ENCODE results near the gene ADGRL4. TPM values are rescaled to one million over a fixed set of nuclear protein-coding genes. Genes with fewer than 3 reads are reported as not detected.

The ADGRL4 gene
- total RNA-seq, 1 experiment from 2014 or later, result 0.63 TPM

DNA sequence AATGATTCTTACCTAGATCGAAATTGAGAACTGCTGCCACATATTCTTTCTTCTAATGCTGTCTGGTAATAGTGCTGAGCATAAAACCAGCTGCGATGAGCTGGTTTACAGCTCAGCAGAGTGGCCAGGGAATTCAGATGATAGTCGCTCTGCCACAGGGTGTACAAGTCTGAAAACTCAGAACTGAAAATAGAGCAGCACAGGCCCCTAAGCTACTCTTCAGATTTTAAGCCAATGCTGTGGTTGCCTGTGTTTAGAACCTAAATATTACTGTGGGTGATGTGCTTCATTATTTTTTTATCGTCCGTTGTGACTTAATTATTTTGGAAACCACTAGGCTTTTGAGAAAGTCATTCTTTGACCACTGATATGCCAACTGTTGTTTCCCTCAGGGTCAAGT is 152.0 kb downstream of the ADGRL4 start:
- no peak overlapping the region for H3T11ph ChIP-seq (ENCODE audit: low read length)
- H3K56ac ChIP-seq (ENCODE audit: insufficient read length, low read depth, low read length), result no peak overlapping the region
- no peak overlapping the region for H4K8ac ChIP-seq (replicated peaks; ENCODE audit: insufficient read length, low read depth, low read length)
- H3K14ac ChIP-seq (ENCODE audit: insufficient read depth, low read length), result no peak overlapping the region
- H2BK120ac ChIP-seq (ENCODE audit: low read depth, low read length, poor library complexity, severe bottlenecking), result no peak overlapping the region
- Mint-ChIP-seq H3K27ac (no peak overlapping the region), H3K4me3 (no peak overlapping the region), H3K36me3 (ENCODE audit: insufficient read depth in 1 of 3, low read depth in 3 of 3) (peaks cover 7 to 10% (median 8%) of the 10 kb centered on the region in 3 experiments; a peak in 6 of 7 replicates), H3K4me1 (no peaks in the 10 kb centered on the region; a peak in 1 of 4 replicates), H3K27me3 (ENCODE audit: low read depth) (no peaks in the 10 kb centered on the region; the same call in 1 of the 2 replicates), H3K9me3 (peaks cover 9% of the 10 kb centered on the region in 2 experiments)
- H3K18ac ChIP-seq (ENCODE audit: insufficient read length, low read depth, low read length), result no peak overlapping the region
- H3K4me1 ChIP-seq (ENCODE audit: insufficient read depth, low read length), result no peaks in the 10 kb centered on the region
- H2BK5ac ChIP-seq (ENCODE audit: insufficient read length, low read length), result no peak overlapping the region
- no peak overlapping the region for H2AFZ ChIP-seq (ENCODE audit: low read length)
- no peak overlapping the region for H3K27ac ChIP-seq (ENCODE audit: insufficient read length, low read depth, low read length)
- H3K9ac ChIP-seq (ENCODE audit: extremely low read depth, insufficient read length, low read length), result no peak overlapping the region
- H3K23ac ChIP-seq (ENCODE audit: insufficient read length, low read depth, low read length), result no peak overlapping the region
- H3K79me1 ChIP-seq (ENCODE audit: insufficient read depth, low read depth, low read length, poor library complexity, severe bottlenecking), result no peaks in the 10 kb centered on the region
- TF ChIP-seq, protein P1, sequence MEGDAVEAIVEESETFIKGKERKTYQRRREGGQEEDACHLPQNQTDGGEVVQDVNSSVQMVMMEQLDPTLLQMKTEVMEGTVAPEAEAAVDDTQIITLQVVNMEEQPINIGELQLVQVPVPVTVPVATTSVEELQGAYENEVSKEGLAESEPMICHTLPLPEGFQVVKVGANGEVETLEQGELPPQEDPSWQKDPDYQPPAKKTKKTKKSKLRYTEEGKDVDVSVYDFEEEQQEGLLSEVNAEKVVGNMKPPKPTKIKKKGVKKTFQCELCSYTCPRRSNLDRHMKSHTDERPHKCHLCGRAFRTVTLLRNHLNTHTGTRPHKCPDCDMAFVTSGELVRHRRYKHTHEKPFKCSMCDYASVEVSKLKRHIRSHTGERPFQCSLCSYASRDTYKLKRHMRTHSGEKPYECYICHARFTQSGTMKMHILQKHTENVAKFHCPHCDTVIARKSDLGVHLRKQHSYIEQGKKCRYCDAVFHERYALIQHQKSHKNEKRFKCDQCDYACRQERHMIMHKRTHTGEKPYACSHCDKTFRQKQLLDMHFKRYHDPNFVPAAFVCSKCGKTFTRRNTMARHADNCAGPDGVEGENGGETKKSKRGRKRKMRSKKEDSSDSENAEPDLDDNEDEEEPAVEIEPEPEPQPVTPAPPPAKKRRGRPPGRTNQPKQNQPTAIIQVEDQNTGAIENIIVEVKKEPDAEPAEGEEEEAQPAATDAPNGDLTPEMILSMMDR (conservative IDR thresholded peaks at IDR 0.05), result no peak
- DNase-seq, result no peak
- H4K20me1 ChIP-seq (ENCODE audit: control insufficient read depth, insufficient read depth, insufficient read length), result no peaks in the 10 kb centered on the region
- H4K5ac ChIP-seq (ENCODE audit: insufficient read length, low read depth, low read length), result no peak overlapping the region
- no peaks in the 10 kb centered on the region for H3K79me2 ChIP-seq (ENCODE audit: insufficient read depth, low read length)
- no peak overlapping the region for H2AK5ac ChIP-seq (ENCODE audit: insufficient read length, low read length)
- H2BK20ac ChIP-seq (ENCODE audit: low read depth, low read length, poor library complexity, severe bottlenecking), result no peak overlapping the region
- H2BK12ac ChIP-seq (ENCODE audit: insufficient read length, low read depth, low read length), result no peak overlapping the region
- no peaks in the 10 kb centered on the region for H3K27me3 ChIP-seq (ENCODE audit: insufficient read depth, low read length)
- H4K91ac ChIP-seq (ENCODE audit: insufficient read length, low read depth, low read length), result no peak overlapping the region
- no peak overlapping the region for H3K4ac ChIP-seq (ENCODE audit: low read depth, low read length)
- no peak overlapping the region for H3K4me2 ChIP-seq (ENCODE audit: insufficient read depth, insufficient read length, low read length)
- H3K9me3 ChIP-seq (ENCODE audit: control insufficient read depth, low read depth, low read length), result no peaks in the 10 kb centered on the region
- H2BK15ac ChIP-seq (ENCODE audit: low read depth, low read length), result no peak overlapping the region
- no CpG with 5 or more reads among the region's 5 CpGs for WGBS (ENCODE audit: extremely low coverage, insufficient read length, low lambda C conversion rate)
- no peaks in the 10 kb centered on the region for H3K23me2 ChIP-seq (ENCODE audit: insufficient read length, low read depth, low read length, poor library complexity, severe bottlenecking)
